HepG2 (cell line): ENCODE results near the gene TCF7L2. TPM values are rescaled to one million over a fixed set of nuclear protein-coding genes. Genes with fewer than 3 reads are reported as not detected.

Experiments used
- FOSL1 ChIP-seq: sonication (generic); formaldehyde crosslinking; IDR thresholded peaks from 2 replicates; pipeline ENCODE4 v1.9.0; 2021; ENCODE audit warnings: missing genetic modification reagents, borderline replicate concordance
- GATAD1 ChIP-seq: IDR thresholded peaks from 2 replicates; pipeline ENCODE4 v1.6.1; 2016; ENCODE audit warnings: missing genetic modification reagents, missing compliant biosample characterization
- GZF1 ChIP-seq: sonication (generic); formaldehyde crosslinking; IDR thresholded peaks from 2 replicates; pipeline ENCODE4 v1.5.1; 2020; ENCODE audit warnings: mild to moderate bottlenecking, missing genetic modification reagents
- KLF9 ChIP-seq: IDR thresholded peaks from 2 replicates; pipeline ENCODE4 v1.6.1; 2016; ENCODE audit warnings: low read depth
- POLR2G ChIP-seq: fragments of 200-400 bp; formaldehyde crosslinking; IDR thresholded peaks from 2 replicates; pipeline ENCODE4 v1.6.1; 2018; ENCODE audit warnings: mild to moderate bottlenecking, low read depth, low read length, moderate library complexity
- SNAI1 ChIP-seq: sonication (generic); formaldehyde crosslinking; IDR thresholded peaks from 2 replicates; pipeline ENCODE4 v1.5.0; 2020; ENCODE audit warnings: mild to moderate bottlenecking, missing genetic modification reagents, borderline replicate concordance
- SNRNP70 ChIP-seq: fragments of 200-400 bp; formaldehyde crosslinking; IDR thresholded peaks from 2 replicates; pipeline ENCODE4 v1.6.1; 2017; ENCODE audit warnings: mild to moderate bottlenecking, low read depth, low read length, moderate library complexity
- TBX3 ChIP-seq: fragments of 450-650 bp; IDR thresholded peaks from 2 replicates; pipeline ENCODE4 v1.6.1; 2017; ENCODE audit warnings: antibody characterized with exemption, mild to moderate bottlenecking, inconsistent platforms, borderline replicate concordance
- THYN1 ChIP-seq: sonication (generic); formaldehyde crosslinking; IDR thresholded peaks from 2 replicates; pipeline ENCODE4 v1.8.1; 2023; ENCODE audit warnings: low read depth, mild to moderate bottlenecking, moderate library complexity, missing genetic modification reagents, borderline replicate concordance
- ZNF24 ChIP-seq: fragments of 450-650 bp; IDR thresholded peaks from 2 replicates; pipeline ENCODE4 v1.6.1; 2017; ENCODE audit warnings: antibody characterized with exemption, mild to moderate bottlenecking
- ZNF253 ChIP-seq: sonication (generic); formaldehyde crosslinking; IDR thresholded peaks from 2 replicates; pipeline ENCODE4 v1.8.0; 2022; ENCODE audit warnings: mild to moderate bottlenecking, missing genetic modification reagents, borderline replicate concordance
- ZNF484 ChIP-seq: sonication (generic); formaldehyde crosslinking; IDR thresholded peaks from 2 replicates; pipeline ENCODE4 v1.5.1; 2020; ENCODE audit warnings: mild to moderate bottlenecking, low read depth, missing genetic modification reagents, borderline replicate concordance
- ZNF549 ChIP-seq: sonication (generic); formaldehyde crosslinking; IDR thresholded peaks from 2 replicates; pipeline ENCODE4 v1.5.0; 2020; ENCODE audit warnings: missing genetic modification reagents
- ZNF570 ChIP-seq: sonication (generic); formaldehyde crosslinking; IDR thresholded peaks from 2 replicates; pipeline ENCODE4 v1.4.0; 2020; ENCODE audit warnings: mild to moderate bottlenecking, missing genetic modification reagents, borderline replicate concordance
- ZNF781 ChIP-seq: sonication (generic); formaldehyde crosslinking; IDR thresholded peaks from 2 replicates; pipeline ENCODE4 v1.5.1; 2020; ENCODE audit warnings: borderline replicate concordance, mild to moderate bottlenecking, missing genetic modification reagents; ENCODE audit errors: not compliant biosample characterization
- ZNF782 ChIP-seq: sonication (generic); formaldehyde crosslinking; IDR thresholded peaks from 2 replicates; pipeline ENCODE4 v1.4.0; 2020; ENCODE audit warnings: missing genetic modification reagents, mild to moderate bottlenecking, borderline replicate concordance
- polyA plus RNA-seq, 8 experiments: library from polyadenylated mRNA; depleted of rRNA in 3 of 8; stranded (reverse) in 7 of 8; unstranded in 1 of 8; fragments of >200 nt; fragmentation: Illumina TruSeq in 4 of 8; extraction: Trizol in 4 of 8; gene quantifications; 2 replicates each; pipeline versions ENCODE4 v1.2.1 to v1.2.3, GENCODE V29; 2011 to 2016; ENCODE audit warnings: low read depth in 4 of 8, missing spikeins in 1 of 8, mixed read lengths in 1 of 8; ENCODE audit not compliant: insufficient read depth in 1 of 8
- total RNA-seq, 5 experiments: library from RNA; depleted of rRNA; stranded (reverse); fragments of >200 nt; fragmentation: Illumina TruSeq; extraction: Trizol; gene quantifications; 2 replicates each; pipeline ENCODE4 v1.2.3, GENCODE V29; 2016; ENCODE audit warnings: low read depth in 1 of 5
- TF ChIP-seq, protein P1 (sequence below): sonication (generic); formaldehyde crosslinking; IDR thresholded peaks from 2 replicates; pipeline ENCODE4 v1.4.0; 2020; ENCODE audit warnings: missing genetic modification reagents, borderline replicate concordance
- TF ChIP-seq, protein P2 (sequence below): sonication (generic); formaldehyde crosslinking; IDR thresholded peaks from 2 replicates; pipeline ENCODE4 v1.5.1; 2020; ENCODE audit warnings: missing genetic modification reagents, mild to moderate bottlenecking, borderline replicate concordance
- TF ChIP-seq, protein P3 (sequence below): sonication (generic); formaldehyde crosslinking; IDR thresholded peaks from 2 replicates; pipeline ENCODE4 v1.4.0; 2020; ENCODE audit warnings: missing genetic modification reagents
- TF ChIP-seq, protein P4 (sequence below): sonication (generic); formaldehyde crosslinking; IDR thresholded peaks from 2 replicates; pipeline ENCODE4 v1.8.1; 2023; ENCODE audit warnings: mild to moderate bottlenecking, missing genetic modification reagents, borderline replicate concordance
- TF ChIP-seq, protein P5 (sequence below): IDR thresholded peaks from 2 replicates; pipeline ENCODE4 v1.6.1; 2016; ENCODE audit warnings: low read depth, borderline replicate concordance
- TF ChIP-seq, protein P6 (sequence below): sonication (generic); formaldehyde crosslinking; conservative IDR thresholded peaks from 2 replicates; pipeline ENCODE4 v1.8.0; 2022; ENCODE audit warnings: low read depth, missing genetic modification reagents

TCF7L2 gene
- total and polyA plus RNA-seq, 2 of the 13 experiments (the other 11 are each of a cell fraction or from before 2014, with no cell fraction given), result 3.9 to 13.7 TPM

DNA sequence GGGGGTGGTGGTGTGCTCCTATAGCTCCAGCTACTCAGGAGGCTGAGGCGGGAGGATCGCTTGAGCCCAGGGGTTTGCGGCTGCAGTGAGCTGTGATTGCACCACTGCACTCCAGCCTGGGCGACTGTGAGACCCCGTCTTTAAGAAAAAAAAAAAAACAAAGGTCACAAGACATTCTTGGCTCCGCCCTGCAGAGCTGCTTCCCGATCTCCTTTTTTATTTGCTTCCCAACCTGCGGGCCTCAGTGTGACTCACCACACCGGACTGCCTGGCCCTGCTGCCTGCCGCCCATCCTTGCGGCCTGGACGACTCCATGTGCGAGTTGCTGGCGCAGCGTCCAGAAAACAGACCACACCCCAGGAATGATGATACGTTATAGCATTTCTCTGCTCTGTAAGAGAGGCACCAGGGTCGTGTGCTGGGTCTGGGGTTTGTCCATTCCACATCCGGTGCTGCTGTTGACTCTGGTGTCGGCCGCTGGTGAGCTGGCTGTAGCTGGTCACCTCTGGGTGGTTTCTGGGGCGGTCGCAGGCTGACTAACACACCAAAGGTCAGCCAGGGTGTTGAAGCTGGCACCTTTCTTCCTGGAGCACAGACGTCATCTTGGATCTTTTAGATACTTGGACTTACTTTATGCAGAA is 123.6 kb downstream of the TCF7L2 start (continued):
- TF ChIP-seq ZNF253 (CRISPR knock-in tag) (no peak), ZNF781 (CRISPR knock-in tag) (no peak), POLR2G (no peak), TBX3 (peak; percentile 98), KLF9 (CRISPR knock-in tag) (no peak), ZNF570 (CRISPR knock-in tag) (no peak), GZF1 (no peak), ZNF484 (no peak), ZNF549 (CRISPR knock-in tag) (no peak), ZNF782 (0 out of 2 replicates have a peak, but pooled peaks have one; percentile 59), SNAI1 (CRISPR knock-in tag) (no peak), GATAD1 (CRISPR knock-in tag) (peak; percentile 48; the same call in 1 of the 2 replicates), SNRNP70 (no peak), ZNF24 (no peak), THYN1 (no peak), FOSL1 (CRISPR knock-in tag) (0 out of 2 replicates have a peak, but pooled peaks have one; percentile 67)
- TF ChIP-seq, protein P1, sequence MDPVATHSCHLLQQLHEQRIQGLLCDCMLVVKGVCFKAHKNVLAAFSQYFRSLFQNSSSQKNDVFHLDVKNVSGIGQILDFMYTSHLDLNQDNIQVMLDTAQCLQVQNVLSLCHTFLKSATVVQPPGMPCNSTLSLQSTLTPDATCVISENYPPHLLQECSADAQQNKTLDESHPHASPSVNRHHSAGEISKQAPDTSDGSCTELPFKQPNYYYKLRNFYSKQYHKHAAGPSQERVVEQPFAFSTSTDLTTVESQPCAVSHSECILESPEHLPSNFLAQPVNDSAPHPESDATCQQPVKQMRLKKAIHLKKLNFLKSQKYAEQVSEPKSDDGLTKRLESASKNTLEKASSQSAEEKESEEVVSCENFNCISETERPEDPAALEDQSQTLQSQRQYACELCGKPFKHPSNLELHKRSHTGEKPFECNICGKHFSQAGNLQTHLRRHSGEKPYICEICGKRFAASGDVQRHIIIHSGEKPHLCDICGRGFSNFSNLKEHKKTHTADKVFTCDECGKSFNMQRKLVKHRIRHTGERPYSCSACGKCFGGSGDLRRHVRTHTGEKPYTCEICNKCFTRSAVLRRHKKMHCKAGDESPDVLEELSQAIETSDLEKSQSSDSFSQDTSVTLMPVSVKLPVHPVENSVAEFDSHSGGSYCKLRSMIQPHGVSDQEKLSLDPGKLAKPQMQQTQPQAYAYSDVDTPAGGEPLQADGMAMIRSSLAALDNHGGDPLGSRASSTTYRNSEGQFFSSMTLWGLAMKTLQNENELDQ, result no peak
- TF ChIP-seq, protein P2, sequence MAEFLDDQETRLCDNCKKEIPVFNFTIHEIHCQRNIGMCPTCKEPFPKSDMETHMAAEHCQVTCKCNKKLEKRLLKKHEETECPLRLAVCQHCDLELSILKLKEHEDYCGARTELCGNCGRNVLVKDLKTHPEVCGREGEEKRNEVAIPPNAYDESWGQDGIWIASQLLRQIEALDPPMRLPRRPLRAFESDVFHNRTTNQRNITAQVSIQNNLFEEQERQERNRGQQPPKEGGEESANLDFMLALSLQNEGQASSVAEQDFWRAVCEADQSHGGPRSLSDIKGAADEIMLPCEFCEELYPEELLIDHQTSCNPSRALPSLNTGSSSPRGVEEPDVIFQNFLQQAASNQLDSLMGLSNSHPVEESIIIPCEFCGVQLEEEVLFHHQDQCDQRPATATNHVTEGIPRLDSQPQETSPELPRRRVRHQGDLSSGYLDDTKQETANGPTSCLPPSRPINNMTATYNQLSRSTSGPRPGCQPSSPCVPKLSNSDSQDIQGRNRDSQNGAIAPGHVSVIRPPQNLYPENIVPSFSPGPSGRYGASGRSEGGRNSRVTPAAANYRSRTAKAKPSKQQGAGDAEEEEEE (CRISPR knock-in tag), result no peak
- TF ChIP-seq, protein P3, sequence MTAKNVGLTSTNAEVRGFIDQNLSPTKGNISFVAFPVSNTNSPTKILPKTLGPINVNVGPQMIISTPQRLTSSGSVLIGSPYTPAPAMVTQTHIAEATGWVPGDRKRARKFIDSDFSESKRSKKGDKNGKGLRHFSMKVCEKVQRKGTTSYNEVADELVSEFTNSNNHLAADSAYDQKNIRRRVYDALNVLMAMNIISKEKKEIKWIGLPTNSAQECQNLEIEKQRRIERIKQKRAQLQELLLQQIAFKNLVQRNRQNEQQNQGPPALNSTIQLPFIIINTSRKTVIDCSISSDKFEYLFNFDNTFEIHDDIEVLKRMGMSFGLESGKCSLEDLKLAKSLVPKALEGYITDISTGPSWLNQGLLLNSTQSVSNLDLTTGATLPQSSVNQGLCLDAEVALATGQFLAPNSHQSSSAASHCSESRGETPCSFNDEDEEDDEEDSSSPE, result no peak
- TF ChIP-seq, protein P4, sequence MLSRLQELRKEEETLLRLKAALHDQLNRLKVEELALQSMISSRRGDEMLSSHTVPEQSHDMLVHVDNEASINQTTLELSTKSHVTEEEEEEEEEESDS, result no peak
- TF ChIP-seq, protein P5, sequence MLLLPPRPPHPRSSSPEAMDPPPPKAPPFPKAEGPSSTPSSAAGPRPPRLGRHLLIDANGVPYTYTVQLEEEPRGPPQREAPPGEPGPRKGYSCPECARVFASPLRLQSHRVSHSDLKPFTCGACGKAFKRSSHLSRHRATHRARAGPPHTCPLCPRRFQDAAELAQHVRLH, result no peak
- TF ChIP-seq, protein P6, sequence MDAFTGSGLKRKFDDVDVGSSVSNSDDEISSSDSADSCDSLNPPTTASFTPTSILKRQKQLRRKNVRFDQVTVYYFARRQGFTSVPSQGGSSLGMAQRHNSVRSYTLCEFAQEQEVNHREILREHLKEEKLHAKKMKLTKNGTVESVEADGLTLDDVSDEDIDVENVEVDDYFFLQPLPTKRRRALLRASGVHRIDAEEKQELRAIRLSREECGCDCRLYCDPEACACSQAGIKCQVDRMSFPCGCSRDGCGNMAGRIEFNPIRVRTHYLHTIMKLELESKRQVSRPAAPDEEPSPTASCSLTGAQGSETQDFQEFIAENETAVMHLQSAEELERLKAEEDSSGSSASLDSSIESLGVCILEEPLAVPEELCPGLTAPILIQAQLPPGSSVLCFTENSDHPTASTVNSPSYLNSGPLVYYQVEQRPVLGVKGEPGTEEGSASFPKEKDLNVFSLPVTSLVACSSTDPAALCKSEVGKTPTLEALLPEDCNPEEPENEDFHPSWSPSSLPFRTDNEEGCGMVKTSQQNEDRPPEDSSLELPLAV (CRISPR knock-in tag), result no peak
